ENCODE results near the gene MAD1L1. TPM values are rescaled to one million over a fixed set of nuclear protein-coding genes. Genes with fewer than 3 reads are reported as not detected.

Gene MAD1L1
- total and polyA plus RNA-seq, 2 donors (not counting 3 experiments of a cell fraction or from before 2014, with no cell fraction given), result 34.1 to 42.3 TPM

GRCh38 chr7:1971946-1972654 lies 260.6 kb downstream of the MAD1L1 start:
- Histone ChIP-seq H3K9me3 (replicated peaks; ENCODE audit: control insufficient read depth, insufficient read depth, low read length) (no peaks in the 10 kb centered on the region), H3K4me2 (ENCODE audit: insufficient read depth, low read length) (no peak overlapping the region), H2AFZ (ENCODE audit: low read depth, low read length) (no peak overlapping the region), H3K27ac (ENCODE audit: insufficient read depth, low read depth, low read length) (no peak overlapping the region), H3K27me3 (ENCODE audit: control insufficient read depth in 2 of 2, insufficient read depth in 2 of 2, low read length in 2 of 2) (no peaks in the 10 kb centered on the region), H3K79me2 (ENCODE audit: control insufficient read depth, insufficient read depth, low read length) (no peaks in the 10 kb centered on the region), H3K9me1 (replicated peaks; ENCODE audit: control insufficient read depth, extremely low read depth, insufficient read depth, low read length) (no peaks in the 10 kb centered on the region), H3K36me3 (ENCODE audit: control insufficient read depth in 2 of 2, extremely low read depth in 1 of 2, insufficient read depth in 2 of 2, low read length in 2 of 2) (no peaks in the 10 kb centered on the region), H4K20me1 (replicated peaks; ENCODE audit: control insufficient read depth, extremely low read depth, insufficient read depth, low read length) (no peaks in the 10 kb centered on the region), H3K4me3 (replicated peaks in 1 of 3; ENCODE audit: insufficient read depth in 1 of 3, low read depth in 1 of 3, low read length in 3 of 3) (no peak overlapping the region), H3K4me1 (ENCODE audit: control insufficient read depth, extremely low read depth, insufficient read depth, low read length) (no peaks in the 10 kb centered on the region), H3K9ac (replicated peaks; ENCODE audit: extremely low read depth, insufficient read depth, low read length) (no peak overlapping the region)
- DNase-seq (ENCODE audit: low read depth, low spot score) (no peak), FAIRE-seq (no peak)
- POLR2A ChIA-PET, result no interaction called here
- no peak for TF ChIP-seq POLR2AphosphoS5 (IDR thresholded peaks at IDR 0.05; ENCODE audit: insufficient read depth, low read depth, low read length)
- TF ChIP-seq FOS (IDR thresholded peaks at IDR 0.05; ENCODE audit: borderline replicate concordance, insufficient read depth, low read length), result no peak
- TF ChIP-seq MYC (IDR thresholded peaks at IDR 0.05; ENCODE audit: low read depth, low read length), result no peak
- no peak for TF ChIP-seq CTCF (IDR thresholded peaks at IDR 0.05; ENCODE audit: extremely low read depth in 1 of 2, insufficient read depth in 1 of 2, low read depth in 1 of 2, low read length in 2 of 2)
- TF ChIP-seq GATA2 (IDR thresholded peaks at IDR 0.05; ENCODE audit: insufficient read depth, insufficient read length, low read depth, low read length), result no peak
- TF ChIP-seq EZH2 (IDR thresholded peaks at IDR 0.05; ENCODE audit: borderline replicate concordance, low read depth, low read length, severe bottlenecking), result no peak
- no peak for TF ChIP-seq POLR2A (IDR thresholded peaks at IDR 0.05; ENCODE audit: low read depth, low read length)
- TF ChIP-seq MAX (IDR thresholded peaks at IDR 0.05; ENCODE audit: insufficient read depth, insufficient read length), result no peak
- TF ChIP-seq JUN (IDR thresholded peaks at IDR 0.05; ENCODE audit: borderline replicate concordance, insufficient read depth, insufficient read length, low read depth), result no peak
- dilution Hi-C loops (cut with MboI; ENCODE audit: extremely low pct_ligation_motif_present, low sequenced_read_pairs) (no loop called here), intact Hi-C loops (cut with micrococcal nuclease) (no loop called here)
- CTCF ChIA-PET, result no interaction called here
- no TSS peak for BruUV-seq (replicated peaks)
